Hepatocyte (in vitro differentiated cells): ENCODE results near the gene PDZRN4.

Source experiments
- EZH2 ChIP-seq: fragments of 200-600 bp; sonication (generic); IDR thresholded peaks from 2 replicates; pipeline ENCODE4 v1.6.1; 2016; ENCODE audit warnings: antibody characterized with exemption, mild to moderate bottlenecking, borderline replicate concordance
- EZH2phosphoT487 ChIP-seq: fragments of 200-600 bp; sonication (generic); IDR thresholded peaks from one replicate; pipeline ENCODE4 v1.6.1; 2018; ENCODE audit warnings: antibody characterized with exemption, mild to moderate bottlenecking, low read depth, moderate library complexity; ENCODE audit not compliant: unreplicated experiment, severe bottlenecking
- TF ChIP-seq, protein P1 (sequence below): fragments of 200-600 bp; sonication (generic); IDR thresholded peaks from 2 replicates; pipeline ENCODE4 v1.5.1; 2016; ENCODE audit warnings: antibody characterized with exemption, mild to moderate bottlenecking; ENCODE audit not compliant: poor library complexity

DNA sequence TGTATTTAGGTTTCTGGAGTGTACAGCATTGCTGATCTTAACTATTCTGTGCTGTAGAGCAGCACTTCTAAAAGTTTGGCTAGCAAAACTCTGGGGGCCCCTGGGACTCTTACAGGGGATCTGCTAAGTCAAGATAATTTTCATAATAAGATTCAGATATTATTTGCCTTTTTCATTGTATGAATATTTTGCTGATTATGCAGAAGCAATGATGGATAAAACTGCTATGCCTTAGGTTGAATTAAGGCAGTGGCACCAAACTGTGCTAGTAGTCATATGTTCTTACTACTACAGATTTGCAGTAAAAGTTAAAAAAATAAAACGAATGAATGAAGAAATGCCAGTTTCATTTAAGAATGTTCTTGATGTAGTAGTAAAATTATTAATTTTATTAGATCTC lies 160.1 kb downstream of the PDZRN4 start:
- TF ChIP-seq, protein P1, sequence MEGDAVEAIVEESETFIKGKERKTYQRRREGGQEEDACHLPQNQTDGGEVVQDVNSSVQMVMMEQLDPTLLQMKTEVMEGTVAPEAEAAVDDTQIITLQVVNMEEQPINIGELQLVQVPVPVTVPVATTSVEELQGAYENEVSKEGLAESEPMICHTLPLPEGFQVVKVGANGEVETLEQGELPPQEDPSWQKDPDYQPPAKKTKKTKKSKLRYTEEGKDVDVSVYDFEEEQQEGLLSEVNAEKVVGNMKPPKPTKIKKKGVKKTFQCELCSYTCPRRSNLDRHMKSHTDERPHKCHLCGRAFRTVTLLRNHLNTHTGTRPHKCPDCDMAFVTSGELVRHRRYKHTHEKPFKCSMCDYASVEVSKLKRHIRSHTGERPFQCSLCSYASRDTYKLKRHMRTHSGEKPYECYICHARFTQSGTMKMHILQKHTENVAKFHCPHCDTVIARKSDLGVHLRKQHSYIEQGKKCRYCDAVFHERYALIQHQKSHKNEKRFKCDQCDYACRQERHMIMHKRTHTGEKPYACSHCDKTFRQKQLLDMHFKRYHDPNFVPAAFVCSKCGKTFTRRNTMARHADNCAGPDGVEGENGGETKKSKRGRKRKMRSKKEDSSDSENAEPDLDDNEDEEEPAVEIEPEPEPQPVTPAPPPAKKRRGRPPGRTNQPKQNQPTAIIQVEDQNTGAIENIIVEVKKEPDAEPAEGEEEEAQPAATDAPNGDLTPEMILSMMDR: no peak
- TF ChIP-seq EZH2phosphoT487: no peak
- TF ChIP-seq EZH2: no peak
